GM12872 (cell line): ENCODE measurements around the gene CMIP.

Experiments used
- CTCF ChIP-seq: IDR thresholded peaks from 3 replicates; pipeline ENCODE4 v1.5.1; 2011; ENCODE audit warnings: low read depth, mild to moderate bottlenecking, low read length, moderate library complexity; ENCODE audit not compliant: insufficient read depth

Gene CMIP

GRCh38 chr16:81710044-81710443, 265.4 kb downstream of the CMIP start:
- no peak for TF ChIP-seq CTCF

- no peak for TF ChIP-seq CTCF
Observed at GRCh38 chr16:81710596-81710995, 266.0 kb downstream of the CMIP start.

- TF ChIP-seq CTCF: no peak
Observed at GRCh38 chr16:81711657-81712319, 267.2 kb downstream of the CMIP start.

- TF ChIP-seq CTCF: no peak
Observed at GRCh38 chr16:81712681-81713080, 268.1 kb downstream of the CMIP start.

- no peak for TF ChIP-seq CTCF
Observed at GRCh38 chr16:81713295-81713772, 268.7 kb downstream of the CMIP start.

GRCh38 chr16:81713796-81714195, 269.2 kb downstream of the CMIP start:
- TF ChIP-seq CTCF: no peak

GRCh38 chr16:81714583-81714982, 270.0 kb downstream of the CMIP start:
- TF ChIP-seq CTCF: no peak
